Placental epithelial cell (primary cell): Measurements from ENCODE around the gene FMN1. TPM values are rescaled to one million over a fixed set of nuclear protein-coding genes. Genes with fewer than 3 reads are reported as not detected.

Experiments used
- small RNA-seq: library from RNA; depleted of rRNA; stranded (forward); fragments of <200 nt; gene quantifications from one replicate; pipeline ENCODE3, GENCODE V24; 2012
- total RNA-seq: library from RNA; depleted of rRNA; stranded (reverse); fragments of >200 nt; gene quantifications from 2 replicates; pipeline ENCODE4 v1.2.3, GENCODE V29; 2012

Gene FMN1, protein sequence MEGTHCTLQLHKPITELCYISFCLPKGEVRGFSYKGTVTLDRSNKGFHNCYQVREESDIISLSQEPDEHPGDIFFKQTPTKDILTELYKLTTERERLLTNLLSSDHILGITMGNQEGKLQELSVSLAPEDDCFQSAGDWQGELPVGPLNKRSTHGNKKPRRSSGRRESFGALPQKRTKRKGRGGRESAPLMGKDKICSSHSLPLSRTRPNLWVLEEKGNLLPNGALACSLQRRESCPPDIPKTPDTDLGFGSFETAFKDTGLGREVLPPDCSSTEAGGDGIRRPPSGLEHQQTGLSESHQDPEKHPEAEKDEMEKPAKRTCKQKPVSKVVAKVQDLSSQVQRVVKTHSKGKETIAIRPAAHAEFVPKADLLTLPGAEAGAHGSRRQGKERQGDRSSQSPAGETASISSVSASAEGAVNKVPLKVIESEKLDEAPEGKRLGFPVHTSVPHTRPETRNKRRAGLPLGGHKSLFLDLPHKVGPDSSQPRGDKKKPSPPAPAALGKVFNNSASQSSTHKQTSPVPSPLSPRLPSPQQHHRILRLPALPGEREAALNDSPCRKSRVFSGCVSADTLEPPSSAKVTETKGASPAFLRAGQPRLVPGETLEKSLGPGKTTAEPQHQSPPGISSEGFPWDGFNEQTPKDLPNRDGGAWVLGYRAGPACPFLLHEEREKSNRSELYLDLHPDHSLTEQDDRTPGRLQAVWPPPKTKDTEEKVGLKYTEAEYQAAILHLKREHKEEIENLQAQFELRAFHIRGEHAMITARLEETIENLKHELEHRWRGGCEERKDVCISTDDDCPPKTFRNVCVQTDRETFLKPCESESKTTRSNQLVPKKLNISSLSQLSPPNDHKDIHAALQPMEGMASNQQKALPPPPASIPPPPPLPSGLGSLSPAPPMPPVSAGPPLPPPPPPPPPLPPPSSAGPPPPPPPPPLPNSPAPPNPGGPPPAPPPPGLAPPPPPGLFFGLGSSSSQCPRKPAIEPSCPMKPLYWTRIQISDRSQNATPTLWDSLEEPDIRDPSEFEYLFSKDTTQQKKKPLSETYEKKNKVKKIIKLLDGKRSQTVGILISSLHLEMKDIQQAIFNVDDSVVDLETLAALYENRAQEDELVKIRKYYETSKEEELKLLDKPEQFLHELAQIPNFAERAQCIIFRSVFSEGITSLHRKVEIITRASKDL (N-terminal part only)
- total RNA-seq = 2.7 and 4.2 TPM in 2 replicates

DNA sequence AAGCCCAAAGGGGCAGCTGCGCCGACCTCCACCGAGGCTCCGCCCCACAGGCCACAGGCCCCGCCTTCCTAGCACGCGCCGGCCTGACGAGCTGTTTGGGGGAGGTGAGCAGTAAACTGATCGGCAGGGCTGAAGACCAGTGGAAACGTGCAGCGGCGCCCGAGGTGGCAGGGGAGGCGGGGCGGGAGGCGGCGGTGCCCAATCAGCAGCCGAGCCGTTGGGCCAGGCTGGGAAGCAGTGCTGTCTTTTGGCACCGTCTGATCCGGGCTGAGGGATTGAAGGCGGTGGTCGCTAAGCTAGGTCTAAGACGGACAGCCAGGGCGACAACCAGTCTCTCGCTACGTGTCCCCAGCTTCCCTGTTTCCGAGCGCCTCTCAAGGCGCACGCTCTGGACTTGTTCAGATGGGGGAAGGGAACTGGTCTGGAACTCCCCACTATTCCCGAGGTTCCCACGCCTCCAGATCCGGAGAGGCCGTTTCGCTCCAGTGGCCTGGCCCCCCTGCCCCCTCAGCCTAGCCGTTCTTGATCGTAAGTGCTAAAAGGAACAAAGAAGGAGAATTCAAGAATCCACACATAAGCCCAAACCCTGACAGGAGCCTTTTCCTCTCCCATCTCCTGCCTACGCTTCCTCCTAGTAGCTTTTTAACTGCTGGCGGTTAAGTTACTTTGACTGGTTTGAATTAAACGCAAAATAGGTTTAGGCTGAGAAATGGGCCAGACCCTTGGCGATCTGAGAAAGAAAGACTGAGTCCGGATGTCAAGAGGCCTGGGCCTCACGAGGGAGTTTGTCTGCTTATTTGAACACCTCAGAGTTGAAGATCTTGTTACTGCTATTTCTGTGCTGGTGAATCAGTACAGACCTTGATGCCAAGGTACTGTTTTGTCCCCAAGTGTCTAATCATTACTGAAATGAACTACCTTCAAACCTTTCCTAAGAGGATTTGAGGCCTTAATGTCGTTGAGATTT, at the start of gene FMN1:
Gene FMN1 (minus strand): TSS at position 11 of the 967 bp plus-strand sequence. CDS start 39,800 bp downstream, outside the sequence.

DNA sequence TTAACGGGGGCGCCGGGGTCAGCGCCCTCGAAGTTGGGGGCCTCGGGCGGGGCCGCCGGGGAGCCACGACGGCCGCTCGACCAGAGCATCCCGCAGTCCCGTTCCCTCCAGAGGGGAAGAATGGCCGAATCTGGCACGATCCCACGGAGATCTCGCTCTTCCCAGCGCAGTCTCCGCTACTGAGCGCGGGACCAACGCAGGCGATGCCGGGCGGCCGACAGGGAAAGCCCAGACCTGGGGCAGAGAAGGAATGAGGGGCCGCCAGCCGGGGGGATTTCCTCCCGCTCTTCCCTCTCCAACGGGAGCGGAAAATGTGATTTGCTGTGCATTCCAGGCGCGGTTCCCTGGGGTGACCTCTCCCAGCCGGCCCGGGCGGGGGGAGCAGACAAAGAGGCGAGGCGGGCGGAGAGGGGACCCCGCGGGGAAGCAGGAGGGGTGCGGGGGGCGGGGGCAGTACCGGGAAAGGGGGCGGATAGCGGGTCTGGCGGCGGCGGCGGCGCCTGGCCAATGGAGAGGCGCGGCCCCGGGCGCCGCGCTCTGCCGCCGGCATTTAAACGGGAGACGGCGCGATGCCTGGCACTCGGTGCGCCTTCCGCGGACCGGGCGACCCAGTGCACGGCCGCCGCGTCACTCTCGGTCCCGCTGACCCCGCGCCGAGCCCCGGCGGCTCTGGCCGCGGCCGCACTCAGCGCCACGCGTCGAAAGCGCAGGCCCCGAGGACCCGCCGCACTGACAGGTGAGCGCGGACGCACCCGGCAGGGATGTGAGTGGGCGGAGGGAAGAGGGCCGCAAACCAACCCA, 476.9 kb downstream of the FMN1 start, which contains the start of gene GREM1:
Gene GREM1 (plus strand): TSS at position 579 of the 801 bp plus-strand sequence. CDS start 12,687 bp downstream, outside the sequence.

Small RNA genes within 50 kb of the gene (small RNA-seq; reads per million reads assigned to genes)
- not detected for gene RF00591

Other genes with a start within 250 kb of the FMN1 start
- gene RYR3, start 116.3 kb upstream of the FMN1 start, total RNA-seq = 0.98 and 2.4 TPM in 2 replicates